ENCODE results near the gene LHFPL6.

Gene LHFPL6

DNA sequence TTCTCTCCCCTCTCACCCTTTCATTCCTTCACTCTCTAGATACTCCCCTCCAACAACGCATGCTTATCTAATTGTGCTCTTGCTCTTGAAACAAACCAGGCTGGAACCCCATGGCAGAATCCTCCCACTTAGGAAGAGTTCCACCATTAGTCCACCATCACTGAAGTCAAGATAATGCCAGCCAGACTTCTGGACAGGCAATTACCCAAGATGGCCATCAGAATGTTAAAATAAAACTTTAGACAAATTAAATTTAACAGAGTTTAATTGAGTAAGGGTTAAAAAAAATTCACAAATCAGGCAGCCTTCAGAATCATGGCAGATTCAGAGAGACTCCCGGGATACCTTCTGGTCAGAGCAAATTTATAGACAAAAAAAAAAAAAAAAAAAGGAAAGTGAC lies 221.5 kb downstream of the LHFPL6 start:
- DNase-seq = no peak

DNA sequence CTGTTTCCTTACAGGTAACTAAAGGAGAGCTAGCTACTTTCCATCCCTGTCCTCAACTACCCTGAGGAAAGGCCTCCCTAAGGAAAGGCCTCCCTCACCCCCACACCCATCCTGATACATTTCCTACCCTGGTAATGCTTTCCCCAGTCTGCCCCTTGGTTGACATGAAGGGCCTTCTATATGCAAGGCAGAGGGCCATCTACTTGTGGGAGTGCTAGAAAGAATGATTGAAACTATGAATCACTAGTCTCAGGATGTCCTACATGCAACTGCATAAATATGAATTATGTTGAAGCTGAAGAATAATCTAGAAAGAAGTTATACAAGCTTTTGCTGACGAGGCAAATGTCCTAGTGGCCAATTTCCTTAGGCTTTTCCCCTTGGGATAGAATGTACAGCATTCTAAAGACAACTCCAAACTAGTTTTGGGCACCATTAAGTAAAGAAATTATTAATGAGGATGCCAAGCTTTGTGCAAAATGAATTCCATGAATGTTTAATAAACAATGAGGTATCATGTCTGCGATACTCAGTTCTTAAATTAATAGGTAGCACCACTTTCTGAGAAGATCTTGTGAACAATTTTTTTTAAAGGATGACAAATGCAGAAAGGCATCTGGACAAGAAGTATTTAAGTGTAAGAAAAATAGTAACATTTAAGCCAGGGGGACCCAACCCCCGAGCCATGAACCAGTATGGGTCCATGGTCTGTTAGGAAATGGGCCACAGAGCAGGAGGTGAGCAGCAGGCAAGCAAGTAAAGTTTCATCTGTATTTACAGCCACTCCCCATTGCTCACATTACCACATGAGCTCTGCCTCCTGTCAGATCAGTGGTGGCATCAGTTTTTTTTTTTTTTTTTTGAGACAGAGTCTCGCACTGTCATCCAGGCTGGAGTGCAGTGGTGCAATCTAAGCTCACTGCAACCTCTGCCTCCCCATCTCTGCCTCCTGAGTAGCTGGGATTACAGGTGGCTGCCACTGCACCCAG lies 223.0 kb downstream of the LHFPL6 start:
- no peak for DNase-seq

GRCh38 chr13:39379118-39379517 lies 223.9 kb downstream of the LHFPL6 start:
- DNase-seq = no peak

- DNase-seq = no peak
Observed at GRCh38 chr13:39378306-39378705, 224.7 kb downstream of the LHFPL6 start.

DNA sequence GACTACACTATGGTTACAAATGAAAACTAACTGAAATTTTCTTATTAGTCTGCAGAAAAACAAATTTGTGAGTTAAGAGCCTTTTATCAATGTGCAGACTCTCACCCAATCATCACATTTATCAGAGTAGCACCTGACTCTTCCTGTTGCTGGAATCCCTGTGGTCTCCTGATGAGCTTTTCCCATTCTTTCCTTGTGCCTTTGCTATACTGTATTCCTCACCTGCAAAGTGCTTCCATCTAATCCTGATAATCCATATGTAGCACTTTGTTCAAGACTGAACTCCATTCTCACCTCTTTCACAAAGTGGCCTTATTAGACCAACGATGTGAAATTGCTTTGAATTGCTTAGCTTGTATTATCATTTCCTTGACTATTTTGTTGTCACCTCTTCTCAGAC lies 225.3 kb downstream of the LHFPL6 start:
- DNase-seq = no peak

DNA sequence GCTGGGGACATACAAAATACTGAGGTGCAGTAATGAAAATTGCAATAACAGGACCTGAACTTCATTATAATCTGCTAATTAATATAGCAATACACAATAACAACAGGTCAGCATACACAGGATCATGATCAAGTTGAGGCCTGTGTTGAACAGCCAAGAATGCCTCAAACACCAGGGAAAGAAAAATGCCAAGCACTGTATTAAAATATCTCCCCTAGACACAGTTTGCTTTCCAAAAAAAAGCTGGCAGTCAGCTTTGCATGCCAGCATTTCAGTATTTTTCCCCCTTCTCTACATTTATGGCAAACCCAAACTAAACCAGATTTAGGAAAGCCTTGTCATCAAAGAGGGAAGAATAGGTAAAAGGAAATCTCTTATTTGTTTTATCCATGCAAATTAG lies 226.9 kb downstream of the LHFPL6 start:
- DNase-seq = no peak

- DNase-seq = no peak
Observed at GRCh38 chr13:39375601-39376000, 227.4 kb downstream of the LHFPL6 start.

DNA sequence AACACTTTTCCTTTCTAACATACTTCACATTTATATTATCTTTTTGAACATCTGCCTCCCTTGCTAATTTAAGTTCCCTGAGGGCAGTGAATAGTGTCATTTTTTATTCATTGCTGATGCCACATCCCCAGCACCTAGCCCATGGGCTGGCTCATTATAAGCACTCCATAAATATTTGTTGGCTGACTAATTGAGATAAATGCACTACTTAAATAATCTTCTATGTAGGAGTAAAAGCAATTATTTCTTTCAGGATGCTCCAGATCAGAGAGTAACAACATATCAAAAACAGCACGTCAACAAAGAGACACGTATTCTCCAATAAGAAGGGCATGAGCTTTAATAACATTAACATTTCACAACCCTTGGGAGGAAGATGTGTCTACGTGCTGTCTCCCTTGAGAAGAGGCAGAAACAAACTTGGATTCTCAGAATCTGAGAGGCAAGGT lies 228.2 kb downstream of the LHFPL6 start:
- no peak for DNase-seq

- DNase-seq = no peak
Observed at GRCh38 chr13:39373145-39373544, 229.8 kb downstream of the LHFPL6 start.

- no peak for DNase-seq
Observed at GRCh38 chr13:39371706-39372105, 231.3 kb downstream of the LHFPL6 start.

GRCh38 chr13:39370554-39370953 lies 232.4 kb downstream of the LHFPL6 start:
- DNase-seq = no peak

DNA sequence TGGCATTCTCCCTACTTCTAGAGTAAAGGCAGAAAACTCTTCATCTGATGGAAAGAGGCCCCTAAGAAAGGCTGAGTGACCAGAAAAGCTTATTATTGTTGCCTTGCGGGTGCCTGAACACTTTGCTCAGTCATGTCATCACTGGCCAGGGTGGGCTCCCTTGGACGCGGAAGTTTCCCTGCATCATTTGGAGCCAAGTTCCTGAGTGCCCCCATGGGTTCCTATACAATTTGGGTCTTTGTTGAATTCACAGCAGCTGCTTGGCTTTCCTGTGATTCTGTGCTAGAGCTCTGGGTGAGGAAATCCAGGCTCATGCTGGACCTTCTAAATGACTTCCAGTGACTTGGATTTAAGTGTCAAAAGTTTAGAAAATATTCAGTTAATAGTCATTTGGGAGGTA lies 232.9 kb downstream of the LHFPL6 start:
- DNase-seq = no peak

DNA sequence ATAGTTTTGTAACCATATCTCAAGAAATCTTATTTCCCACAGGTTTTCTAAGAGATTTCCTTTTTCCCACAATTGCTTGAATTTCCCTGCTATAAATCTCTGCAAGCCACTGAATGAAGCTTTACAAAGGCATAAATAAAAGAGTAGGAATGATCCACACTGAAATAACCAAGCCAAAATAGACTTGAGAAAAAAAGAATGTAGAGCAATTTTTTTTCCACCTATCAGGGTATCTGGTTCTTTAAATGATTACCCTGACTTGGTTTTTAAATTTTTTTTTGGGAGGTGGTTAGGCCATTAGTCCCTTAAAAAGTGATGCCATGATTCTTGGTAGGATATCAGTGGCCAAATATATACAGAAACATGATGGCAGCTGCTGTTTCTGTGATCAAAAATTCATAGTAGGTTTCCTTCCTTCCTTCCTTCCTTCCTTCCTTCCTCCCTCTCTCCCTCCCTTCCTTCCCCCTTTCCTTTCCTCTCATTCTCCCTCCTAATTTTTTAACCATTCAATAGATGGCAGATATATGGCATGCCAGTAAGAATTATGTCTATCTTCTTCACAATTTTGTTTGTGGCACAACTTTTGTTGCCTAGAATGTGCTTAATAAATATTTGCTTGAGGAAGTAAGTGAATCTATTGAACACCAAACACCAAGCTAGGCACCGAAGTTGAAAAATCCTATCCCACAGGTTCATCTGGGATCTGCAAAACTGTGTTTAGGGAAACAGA lies 233.7 kb downstream of the LHFPL6 start:
- no peak for DNase-seq

DNA sequence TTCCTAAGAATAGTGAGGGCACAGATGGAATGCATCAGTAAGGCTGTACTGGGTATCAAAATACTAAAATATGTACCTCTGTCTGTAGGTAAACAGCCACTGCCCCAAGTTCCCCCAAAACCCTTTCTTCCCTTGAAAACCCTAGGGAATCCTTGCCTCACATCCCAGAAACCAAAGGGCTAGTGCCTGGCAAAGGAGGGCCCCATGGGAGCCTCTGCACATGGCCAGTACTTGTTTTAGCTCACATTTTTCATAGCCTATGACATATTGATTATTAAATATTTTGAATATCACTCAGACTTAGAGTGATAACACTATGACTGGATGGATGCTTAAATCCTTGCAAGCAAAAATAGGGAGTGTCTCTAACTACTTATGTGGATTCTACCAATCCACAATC lies 237.1 kb downstream of the LHFPL6 start:
- DNase-seq = no peak

DNA sequence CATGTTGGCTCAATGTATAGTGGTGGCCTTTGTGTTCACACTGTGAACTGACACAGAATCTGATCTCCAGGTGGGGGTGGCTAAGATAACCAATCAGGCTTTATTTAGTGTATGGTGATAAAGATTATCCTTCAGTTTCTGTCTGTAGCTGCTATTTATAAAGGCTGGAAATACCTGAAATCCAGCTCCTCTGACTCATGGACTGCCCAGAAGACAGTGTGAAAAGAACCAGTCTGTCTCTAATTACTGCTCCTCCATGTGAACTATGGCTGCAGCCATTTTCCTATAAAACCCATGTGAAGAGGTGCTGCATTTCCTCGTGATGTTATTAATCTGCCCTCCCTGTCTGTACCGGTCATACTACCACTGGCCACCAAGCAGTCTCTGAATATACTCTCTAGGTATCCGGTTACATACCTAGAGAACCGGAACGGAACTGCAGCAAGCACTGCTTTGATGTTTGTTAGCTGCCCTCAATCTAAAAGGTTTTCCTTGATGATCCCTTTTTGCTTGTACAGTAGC lies 238.0 kb downstream of the LHFPL6 start:
- peak; percentile 44 for DNase-seq

- DNase-seq = no peak
Observed at GRCh38 chr13:39363382-39363772, 239.6 kb downstream of the LHFPL6 start.

DNA sequence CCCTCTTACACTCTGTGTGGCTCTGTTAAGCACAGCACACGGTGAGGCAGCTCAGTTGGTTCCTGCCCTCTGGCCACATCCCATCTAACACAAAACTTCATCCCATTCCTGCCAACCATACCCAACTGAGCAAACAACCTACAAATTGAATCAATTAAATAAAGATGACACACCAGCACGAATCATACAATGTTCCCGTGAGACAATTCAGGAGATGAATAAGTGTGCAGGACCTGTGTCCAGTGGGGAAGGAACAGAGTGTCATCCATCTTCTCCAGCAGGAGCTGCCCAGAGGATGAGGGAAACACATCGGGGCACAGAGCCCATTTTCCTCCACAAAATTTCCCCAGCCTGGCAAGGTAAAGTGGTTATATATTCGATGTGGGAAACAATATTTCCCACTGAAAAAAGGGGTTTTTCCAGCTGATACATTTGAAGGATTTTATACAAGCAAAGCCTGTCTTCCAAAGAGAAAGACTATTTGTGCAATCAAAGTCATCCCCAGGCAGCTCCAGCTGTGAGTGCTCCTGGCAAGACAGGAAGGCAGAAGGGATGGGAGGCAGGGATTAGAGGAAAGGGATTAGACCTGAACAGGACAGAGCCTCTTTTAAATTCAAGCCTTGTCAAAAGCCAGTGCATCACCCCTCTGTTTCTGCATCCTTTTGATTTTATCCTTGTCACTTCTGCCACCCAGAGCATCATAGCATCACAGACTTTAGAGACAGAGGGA lies 240.2 kb downstream of the LHFPL6 start:
- no peak for DNase-seq

DNA sequence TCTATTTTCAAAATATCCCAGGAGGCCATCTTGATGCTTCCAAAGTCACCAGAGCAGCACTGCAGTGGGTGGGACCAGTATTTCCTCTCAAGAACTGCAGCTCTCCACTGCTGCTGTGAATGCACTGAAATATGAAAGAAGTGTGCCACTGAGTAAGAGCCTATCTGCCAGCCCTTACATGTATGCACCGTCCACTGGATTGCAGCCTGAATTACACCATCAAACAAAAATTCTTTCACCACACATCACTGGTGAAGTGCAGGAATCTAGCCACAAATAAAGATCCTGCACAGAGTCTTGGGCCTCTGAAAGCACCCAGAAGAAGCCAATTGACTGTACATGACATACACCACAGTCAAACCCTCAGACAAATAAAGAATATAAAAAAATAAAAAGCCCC lies 249.0 kb downstream of the LHFPL6 start:
- DNase-seq = no peak

DNA sequence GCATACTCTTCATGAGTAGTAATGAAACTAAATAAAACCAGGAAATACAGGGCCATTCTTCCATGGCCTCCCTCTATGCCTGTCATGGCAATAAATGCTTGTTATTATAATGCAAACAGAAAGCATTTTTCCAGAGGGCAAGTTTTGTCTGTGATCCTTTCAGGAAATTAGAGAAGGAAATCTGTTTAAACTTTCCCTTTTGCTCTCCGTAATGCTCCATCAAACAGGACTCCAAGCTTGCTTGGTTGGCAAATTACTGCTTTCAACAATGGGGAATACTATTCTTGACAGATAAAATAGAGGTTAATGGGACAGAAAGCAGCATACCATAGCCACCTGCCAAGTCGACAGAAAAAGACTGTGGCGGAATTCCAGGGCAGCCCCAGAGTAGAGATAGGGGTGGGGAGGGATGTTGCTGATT lies 252.5 kb downstream of the LHFPL6 start:
- no peak for DNase-seq

GRCh38 chr13:39349391-39349960 lies 253.5 kb downstream of the LHFPL6 start:
- no peak for DNase-seq

- DNase-seq = no peak
Observed at GRCh38 chr13:39347926-39348901, 254.8 kb downstream of the LHFPL6 start.

All from right kidney (tissue), 1 donor.